Measurements from ENCODE around the gene C3orf22. TPM values are rescaled to one million over a fixed set of nuclear protein-coding genes. Genes with fewer than 3 reads are reported as not detected.
"Not testable (repeated sequence)": the region's sequence is repeated elsewhere in the genome, so short reads cannot be mapped to it uniquely, and the experiment has no call there.

C3orf22 gene
- total RNA-seq, 1 donor from 2014 or later = not detected

DNA sequence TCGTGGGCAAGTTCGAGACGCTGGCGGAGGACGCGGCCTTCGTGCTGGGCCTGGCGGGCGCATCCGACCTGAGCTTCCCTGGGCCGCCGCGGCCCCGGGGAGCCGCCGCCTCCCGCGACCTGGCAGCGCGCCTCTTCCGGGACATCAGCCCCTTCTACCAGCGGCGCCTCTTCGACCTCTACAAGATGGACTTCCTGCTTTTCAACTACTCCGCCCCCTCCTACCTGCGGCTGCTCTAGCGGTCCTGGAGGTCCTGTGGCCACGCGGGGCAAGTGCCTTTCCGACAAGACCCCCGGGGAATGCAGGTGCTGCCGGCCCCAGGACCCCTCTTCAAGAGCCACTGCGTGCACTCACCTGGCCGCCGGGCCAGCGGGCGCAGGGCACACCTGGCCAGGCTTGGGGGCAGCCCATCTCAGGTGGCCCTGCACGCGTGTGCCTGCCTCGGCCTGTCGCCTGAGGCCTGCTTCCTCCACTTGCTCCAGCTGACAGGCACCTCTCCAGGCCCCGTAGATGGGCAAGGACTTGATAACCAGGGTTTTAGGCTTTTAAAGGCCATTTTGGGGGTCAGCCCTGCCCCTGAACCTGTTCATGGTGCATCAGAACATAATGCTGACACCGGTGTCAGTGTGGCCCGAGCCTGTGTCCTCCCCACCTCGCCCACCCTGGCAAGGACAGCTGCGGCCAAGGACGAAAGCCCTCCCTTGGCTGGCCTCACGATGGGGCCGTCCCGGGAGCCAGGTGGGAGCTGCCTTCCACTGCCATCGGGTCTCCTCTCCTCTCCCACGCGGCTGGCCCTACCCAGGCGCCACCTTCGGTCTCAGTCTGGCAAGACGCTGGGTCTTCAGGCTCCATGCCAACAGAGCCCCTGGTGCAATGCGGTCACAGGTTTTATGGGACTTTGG lies 16.1 kb downstream of the C3orf22 start:
- DNase-seq = no peak

DNA sequence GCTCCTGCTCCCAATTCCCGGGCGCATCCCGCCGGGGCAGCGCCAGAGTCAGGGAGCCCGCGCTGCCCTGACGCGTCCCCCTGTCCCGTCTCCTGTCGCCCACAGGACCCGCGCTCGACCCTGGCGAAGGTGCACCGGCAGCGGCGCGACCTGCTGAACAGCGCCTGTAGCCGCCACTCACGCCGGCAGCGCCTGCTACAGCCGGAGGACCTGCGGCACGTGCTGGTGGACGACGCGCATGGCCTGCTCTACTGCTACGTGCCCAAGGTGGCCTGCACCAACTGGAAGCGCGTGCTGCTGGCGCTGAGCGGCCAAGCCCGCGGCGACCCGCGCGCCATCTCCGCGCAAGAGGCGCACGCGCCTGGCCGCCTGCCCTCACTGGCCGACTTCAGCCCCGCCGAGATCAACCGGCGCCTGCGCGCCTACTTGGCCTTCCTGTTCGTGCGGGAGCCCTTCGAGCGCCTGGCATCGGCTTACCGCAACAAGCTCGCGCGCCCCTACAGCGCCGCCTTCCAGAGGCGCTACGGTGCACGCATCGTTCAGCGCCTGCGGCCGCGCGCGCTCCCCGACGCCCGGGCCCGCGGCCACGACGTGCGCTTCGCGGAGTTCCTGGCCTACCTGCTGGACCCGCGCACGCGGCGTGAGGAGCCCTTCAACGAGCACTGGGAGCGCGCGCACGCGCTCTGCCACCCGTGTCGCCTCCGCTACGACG lies 16.9 kb downstream of the C3orf22 start:
- DNase-seq = no peak

DNA sequence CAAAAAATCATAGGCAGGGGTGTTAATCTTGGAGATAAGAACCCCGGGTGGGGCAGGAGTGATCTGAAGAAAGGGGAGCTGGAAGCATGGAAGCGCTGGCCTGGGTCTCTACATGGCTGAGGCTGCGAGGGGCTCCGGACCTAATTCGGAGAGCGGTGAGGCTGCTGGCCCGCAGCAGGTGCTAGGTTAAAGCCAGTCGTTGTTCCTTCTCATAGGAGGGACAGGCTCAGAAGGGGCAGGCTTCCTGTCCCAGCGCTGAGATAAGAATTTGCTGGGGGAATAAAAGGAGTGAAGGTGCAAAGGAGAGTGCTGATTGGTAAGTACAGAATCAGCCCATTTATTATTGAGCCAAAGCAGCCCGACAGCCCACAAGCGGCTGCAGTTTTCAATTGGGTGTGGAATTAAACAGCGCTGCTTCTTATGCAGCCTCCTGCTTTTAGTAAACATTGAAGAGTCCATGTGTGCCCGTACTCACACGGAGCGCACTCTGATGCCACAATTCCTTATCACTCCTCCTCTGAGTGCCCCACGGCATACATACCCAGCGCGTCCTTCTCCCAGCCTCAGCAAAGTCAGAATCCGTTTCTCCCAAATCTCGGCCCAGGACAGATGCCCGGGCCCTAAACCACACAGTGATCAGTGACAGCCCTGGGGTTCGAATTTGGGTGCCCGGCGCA lies 17.6 kb downstream of the C3orf22 start:
- no peak for DNase-seq

DNA sequence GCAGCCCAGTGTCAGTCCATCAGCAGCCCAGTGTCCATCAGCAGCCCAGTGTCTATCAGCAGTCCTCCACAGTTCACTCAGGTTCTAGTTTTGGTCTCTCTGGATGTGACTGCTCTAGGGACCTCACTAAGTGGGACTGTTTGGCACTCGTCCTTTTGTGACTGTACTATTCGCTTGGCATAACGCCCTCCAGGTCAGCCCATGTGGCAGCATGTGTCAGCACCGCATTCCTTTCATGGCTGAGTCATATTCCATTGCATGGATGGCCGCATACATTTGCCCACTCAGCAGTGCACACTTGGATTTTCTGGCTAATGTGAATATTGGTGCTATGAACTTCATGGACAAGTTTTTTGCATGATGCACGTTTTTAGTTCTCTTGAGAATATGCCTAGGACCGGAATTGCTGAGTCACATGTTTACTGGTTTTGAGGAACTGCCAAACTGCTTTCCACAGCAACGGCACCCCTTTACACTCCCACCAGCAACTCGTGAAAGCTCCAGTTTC lies 18.3 kb downstream of the C3orf22 start:
- DNase-seq = peak; percentile 64

DNA sequence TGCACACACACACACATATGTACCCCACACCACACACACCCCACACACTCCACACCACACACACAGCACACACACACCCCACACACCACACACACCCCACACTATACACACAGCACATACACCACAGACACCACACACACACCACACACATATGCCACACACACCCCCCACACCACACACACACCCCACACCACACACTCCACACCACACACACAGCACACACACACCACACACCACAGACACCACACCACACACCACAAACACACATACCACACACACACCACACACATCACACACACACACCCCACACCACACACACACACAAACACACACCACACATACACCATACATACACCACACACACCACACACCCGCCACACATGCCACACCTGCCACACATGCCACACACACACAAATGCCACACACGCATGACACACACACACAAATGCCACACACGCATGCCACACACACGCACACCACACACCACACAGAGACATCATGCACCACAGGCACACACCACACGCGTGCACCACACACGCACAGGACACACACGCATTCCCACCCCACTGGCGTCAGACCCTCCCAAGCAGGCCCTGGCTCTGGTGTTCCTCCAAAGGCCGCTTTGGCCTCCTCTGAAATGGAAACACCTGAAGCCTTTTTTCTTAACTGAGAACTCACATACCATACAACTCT lies 19.0 kb downstream of the C3orf22 start:
- DNase-seq = no peak

DNA sequence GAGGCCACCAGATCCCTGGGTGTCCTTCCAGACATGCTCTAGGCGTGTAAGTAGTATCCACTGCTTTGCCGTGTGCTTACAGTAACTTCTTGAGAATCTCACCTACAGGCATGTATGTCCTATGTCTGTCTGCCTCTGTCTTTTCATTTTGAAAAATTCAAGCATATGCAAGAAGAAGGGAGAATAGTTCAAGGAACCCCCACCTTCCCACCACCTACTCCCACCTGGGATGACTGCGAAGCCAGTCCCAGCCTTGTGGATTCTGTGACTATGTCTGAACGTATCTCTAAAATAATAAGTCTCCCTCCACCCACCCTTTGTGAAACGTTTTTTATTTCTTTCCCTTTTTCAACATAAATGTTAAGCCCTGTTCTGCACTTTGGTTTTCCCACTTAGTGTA lies 19.8 kb downstream of the C3orf22 start:
- no peak for DNase-seq

DNA sequence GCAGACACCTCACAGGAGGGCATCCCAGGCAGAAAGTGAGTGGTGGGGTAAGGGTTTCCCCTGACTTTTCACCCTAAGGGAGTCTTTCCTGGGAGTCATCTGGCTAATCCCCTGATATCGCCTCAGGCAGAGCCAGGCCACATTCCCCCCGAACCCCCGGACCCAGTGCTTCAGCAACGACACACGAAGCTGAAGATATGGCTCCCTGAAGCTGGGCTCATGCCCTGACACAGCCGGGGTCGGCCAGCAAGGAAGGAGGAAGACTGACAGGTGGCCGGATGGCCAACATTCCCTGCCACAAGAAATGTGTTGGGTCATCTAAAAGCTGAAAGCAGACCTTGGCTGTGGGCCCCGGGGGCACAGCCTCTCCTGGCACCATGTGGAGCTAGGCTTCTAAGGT lies 20.4 kb downstream of the C3orf22 start:
- DNase-seq = no peak

DNA sequence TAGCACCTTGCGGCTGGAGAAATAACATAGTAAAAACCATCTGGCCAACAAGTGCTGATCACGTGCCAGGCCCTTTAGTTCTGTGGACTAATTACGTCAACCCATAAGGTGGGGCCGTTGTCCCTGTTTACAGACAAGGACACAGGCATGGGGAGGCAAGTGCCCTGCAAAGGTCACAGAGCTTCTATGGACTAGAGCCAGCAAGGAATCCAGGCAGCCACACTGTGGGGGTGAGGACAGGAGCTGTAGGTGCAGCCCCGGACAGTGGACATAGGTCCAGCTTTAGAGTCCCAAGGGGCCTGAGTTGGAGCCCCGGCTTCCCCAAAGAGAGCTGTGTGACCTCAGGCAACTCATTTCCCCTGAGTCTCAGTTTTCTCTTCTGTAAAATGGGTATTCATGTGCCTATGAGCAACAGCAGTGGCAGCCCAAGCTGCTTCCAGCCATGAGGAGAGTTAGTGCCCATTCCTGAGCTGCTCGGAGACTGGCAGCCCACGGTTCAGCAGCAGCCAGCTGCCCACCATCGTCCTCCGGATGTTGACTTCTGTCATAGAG lies 20.9 kb downstream of the C3orf22 start:
- DNase-seq = no peak

DNA sequence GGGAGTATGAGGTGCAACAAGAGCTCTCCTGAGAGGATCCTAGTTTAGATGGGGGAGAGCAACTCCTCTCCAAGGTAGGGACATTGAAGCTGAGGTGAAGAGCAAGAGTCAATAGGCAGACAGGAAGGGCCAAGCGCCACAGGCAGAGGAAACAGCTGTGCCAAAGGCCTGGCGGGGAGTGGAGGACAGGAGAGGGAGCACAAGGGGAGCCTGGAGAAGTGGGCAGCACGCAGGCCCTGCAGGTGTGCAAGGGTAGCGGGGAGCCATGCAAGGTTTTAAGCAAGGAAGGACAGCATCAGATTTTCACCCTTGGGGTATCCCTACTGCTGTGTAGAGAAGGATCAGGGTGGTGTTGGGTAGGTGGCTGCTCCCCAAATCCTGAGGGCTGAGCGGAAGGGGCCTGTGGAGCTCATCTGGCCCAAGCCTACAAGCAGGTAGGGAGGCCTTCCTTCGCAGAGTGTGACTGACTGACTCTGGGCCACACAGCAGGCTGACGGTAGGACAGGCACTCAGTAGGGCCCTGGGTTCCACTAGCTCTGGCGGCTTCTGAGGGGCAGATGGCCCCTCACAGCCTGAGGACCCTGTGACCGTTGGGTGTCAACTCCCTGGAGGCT lies 21.5 kb downstream of the C3orf22 start:
- no peak for DNase-seq

DNA sequence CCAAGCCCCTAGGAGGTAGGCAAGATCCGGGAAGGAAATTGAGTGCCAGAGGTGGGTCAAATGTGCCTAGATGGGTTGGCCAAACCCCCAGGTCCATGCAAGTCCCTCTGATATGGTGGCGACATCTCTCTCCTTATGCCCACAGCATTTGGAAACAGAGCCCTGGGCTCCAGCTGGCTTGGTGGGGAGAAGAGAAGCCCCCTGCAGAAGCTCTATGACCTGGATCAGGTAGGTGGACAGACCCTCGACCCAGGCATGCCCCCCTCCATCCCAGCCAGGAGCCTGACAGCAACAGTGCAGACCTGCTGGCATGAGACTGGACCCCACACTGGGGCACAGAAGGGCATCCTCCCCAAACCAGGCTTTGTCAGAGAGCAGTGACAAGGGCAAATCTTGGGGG lies 22.6 kb downstream of the C3orf22 start:
- no peak for DNase-seq

DNA sequence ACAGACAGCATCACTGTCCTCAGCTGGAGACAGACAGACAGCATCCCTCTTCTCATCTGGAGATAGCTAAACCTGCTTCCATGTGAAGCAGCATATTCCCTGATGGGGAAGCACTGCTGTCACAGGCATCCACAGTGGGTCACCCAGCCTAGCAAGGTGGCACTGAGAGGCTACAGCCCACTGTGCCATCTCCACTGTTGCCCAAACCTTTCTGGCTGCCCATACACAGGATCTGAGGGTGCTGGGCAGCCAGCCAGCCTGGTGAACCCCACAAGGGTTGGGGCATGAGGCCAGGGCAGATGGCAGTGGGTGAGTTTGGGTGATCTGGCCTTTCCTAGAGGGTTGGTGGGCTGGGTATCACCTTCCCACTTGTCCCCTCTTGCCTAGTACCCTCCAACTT lies 23.1 kb downstream of the C3orf22 start:
- DNase-seq = no peak

DNA sequence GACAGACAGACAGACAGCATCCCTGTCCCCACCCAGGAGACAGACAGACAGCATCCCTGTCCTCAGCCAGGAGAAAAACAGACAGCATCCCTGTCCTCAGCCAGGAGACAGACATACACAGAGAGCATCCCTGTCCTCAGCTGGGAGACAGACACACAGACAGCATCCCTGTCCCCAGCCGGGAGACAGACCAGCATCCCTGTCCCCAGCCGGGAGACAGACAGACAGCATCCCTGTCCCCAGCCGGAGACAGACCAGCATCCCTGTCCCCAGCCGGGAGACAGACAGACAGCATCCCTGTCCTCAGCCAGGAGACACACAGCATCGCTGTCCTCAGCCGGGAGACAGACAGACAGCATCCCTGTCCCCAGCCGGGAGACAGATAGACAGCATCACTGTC lies 24.0 kb downstream of the C3orf22 start:
- DNase-seq = not testable (repeated sequence)

DNA sequence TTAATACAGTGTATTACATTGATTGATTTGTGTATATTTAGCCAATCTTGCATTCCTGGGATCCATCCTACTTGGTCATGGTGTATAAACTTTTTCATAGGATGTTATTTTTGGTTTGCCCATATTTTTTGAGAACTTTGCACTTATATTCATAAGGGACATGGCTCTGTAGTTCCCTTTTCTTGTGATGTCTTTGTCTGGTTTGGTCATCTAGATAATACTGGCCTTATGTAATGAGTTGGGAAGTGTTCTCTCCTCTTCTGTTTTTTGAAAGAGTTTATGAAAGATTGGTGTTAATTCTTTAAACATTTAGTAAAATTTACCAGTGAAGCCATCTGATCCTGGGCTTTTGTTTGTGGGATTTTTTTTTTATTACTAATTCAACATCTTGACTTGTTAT lies 25.2 kb downstream of the C3orf22 start:
- DNase-seq = no peak

DNA sequence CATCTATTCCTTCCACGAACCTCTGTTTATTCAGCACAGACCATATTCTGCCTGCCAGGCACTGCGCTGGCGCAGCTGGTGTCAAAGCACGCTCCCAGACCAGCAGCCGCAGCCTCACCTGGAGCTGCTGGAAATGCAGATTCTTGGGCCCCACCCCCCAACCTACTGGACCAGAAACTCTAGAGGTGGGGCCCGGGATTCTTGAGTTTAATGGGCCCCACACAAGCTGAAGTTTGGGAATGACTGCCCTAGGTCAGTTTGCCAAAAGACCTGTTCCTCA lies 27.7 kb downstream of the C3orf22 start:
- no peak for DNase-seq

DNA sequence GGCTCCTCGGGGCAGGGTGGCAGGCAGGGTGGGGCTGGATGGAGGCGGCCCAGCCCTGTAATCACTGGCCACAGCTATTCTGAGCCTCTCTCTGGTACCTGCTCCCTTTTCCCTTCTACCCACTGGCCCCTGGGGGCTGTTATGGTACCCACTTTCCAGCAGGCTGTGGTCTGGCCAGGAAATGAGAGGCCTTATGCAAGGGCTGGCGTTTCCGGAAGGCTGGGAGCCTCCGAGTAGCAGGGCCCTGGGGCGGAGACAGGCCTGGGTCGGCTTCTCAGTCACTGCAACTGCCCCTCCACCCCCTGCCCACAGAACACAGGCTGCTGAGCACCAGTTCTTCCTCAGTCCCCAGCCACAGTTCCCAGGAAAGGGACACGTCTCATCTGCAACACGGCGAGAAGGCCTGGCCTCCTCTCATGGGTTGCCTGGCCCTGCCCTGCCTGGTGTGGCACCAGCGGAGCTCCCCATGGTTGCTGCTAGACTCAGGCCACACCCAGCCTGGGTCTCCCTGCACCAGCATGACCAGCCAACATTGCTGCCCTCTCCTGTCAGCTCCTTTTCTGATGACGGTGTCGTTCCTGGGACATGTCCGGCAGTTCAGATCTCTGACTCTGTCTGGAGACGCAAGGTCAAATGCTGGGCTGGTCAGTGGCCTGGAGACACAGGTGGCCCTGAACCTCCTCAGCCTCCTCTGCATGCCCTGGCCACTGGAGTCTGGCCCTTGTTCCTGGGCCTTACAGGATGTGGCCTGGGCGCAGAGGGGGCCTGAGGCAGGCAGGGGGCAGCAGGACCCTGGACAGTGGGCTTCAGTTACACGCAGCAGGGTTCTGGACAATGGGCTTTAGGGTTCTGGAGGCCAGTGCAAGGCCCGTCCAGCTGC lies 28.3 kb downstream of the C3orf22 start:
- DNase-seq = peak; percentile 14

DNA sequence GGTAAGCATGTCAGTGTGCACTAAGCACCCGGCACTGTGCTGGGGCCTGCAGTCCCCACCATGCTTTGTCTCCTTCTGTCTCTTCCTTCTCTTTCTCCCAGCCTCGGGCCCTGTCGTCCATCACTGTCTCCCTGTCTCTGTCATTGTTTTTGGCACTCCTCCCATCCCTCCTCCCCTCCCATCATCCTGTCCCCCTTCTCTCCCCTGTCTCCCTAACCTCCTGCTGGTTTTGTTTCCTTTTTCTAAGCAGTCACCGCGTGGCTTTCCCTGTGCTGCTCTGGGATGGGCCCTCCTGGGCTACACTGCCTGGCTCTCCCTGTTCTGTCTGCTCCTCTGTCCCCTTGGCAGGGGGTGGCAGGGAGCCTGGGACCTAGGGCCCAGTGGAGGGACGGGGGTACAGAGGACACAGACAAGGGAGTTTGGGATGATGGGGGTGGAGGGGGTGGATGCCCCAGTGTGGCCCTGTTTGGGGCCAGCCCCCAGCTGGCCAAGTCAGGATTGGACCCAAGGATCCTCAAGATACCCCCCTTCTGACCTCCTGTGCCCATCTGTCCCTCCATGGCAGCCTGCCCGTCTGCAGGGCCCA lies 29.1 kb downstream of the C3orf22 start:
- DNase-seq = no peak

DNA sequence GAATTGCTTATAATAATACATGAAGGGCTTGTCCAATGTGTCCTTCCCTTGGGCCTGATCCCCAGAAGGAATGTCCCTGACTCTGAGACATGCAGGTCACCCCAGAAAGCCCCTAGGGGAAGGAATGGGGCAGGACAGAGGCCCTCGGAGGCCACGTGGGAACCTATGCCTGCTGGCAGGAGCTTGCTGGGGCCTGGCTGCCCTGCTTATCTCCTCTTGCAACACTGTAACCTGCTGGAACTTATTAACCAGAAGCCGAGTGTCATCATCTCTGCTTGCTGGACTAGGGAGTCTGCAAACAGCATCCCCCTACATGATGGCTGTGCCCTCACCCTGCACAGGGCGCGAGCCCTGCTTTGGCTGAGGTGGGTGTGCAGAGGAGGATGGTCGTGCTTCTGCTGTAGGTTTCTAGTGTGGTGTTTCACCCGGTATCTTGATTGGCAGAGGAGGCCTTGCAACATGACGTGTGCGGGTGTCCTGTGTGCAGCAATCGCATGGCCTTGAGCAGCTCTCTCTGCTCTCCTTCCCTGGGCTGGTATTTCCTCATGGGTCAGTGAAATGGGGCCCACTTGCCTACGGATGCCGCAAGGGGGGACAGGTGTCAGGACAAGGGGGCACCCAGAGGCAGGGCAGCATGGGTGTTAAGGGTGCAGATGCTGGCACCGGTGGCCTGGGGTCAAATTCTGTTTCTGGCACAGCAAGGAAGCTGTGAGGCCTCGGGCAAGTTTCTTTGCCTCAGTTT lies 29.8 kb downstream of the C3orf22 start:
- DNase-seq = no peak

DNA sequence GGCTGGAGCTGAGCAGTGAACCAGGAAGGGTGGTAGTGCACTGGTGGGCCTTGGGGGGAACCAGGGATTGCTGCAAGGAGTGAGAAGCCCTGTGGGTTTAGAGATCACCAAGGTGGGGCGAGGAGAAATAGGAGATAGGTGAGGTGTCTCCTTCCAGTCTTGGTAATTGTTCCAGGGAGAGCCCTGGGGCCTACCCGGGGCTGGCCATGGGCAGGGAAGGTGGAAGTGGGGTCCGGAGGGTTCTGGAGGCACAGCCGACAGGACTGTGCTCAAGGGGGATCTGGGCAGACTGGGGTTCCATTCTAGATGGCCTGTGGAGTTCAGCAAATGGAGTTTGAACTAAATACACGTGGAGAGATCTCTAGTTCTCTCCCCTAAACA lies 30.3 kb downstream of the C3orf22 start:
- no peak for DNase-seq

DNA sequence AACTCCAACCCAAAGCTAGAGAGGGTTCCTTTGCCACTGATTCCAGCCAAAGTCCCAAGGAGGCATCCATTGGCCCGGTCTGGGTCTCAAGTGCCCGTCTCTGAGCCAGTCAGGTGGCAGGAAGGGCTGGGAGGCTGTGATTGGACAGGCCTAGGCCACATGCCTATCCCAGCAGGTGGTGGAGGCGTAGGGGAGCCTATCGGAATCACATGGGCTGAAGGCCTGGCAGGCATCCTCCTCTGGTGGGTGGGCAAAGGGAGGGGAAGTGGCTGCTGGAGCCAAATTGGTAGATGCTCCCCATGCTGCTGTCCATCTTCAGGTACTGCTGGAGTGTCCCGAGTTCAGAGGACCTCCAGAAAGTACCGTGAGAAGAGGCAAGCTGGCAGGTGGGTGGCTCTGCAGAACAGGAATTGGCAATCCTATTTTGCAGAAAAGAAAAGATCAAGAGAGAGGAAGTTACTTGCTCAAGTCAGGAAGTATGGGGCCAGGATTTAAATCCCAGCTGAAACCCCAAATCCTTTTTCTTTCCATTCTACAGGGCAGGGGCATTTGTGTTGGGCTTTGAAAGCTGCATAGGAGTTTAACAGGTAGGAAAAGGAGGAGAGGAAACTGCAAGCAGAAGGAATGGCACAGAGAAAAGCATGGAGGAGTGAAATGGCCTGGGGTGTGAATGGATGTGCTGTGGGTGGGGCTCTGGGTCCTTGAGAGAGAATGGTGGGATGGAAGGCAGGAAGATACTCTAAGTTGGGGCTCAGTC lies 31.1 kb downstream of the C3orf22 start:
- DNase-seq = no peak

Measured in dermis blood vessel endothelial cell (primary cell).